ENCODE data around the gene MMP3.

MMP3 gene

GRCh38 chr11:102788334-102788995 is 54.9 kb downstream of the MMP3 start:
- no peak for DNase-seq (ENCODE audit: low spot score)
